GM19239 (cell line): Measurements from ENCODE around the gene NAALADL2.

Experiments used
- DNase-seq: peaks from one replicate; pipeline ENCODE4 v3.0.0; 2011; ENCODE audit warnings: low spot score; ENCODE audit not compliant: insufficient read length
- FAIRE-seq: peaks from 2 replicates; lab custom pipeline; 2011; peaks lifted over from hg19 to GRCh38; lab: Jason Lieb, UNC

The NAALADL2 gene

GRCh38 chr3:175836617-175837016 is 977.5 kb downstream of the NAALADL2 start:
- no peak for FAIRE-seq
- no peak for DNase-seq

- FAIRE-seq (no peak), DNase-seq (no peak)
Measured at GRCh38 chr3:175837962-175838361, 978.8 kb downstream of the NAALADL2 start.

- no peak for DNase-seq
- no peak for FAIRE-seq
Measured at GRCh38 chr3:175839366-175840005, 980.4 kb downstream of the NAALADL2 start.

DNA sequence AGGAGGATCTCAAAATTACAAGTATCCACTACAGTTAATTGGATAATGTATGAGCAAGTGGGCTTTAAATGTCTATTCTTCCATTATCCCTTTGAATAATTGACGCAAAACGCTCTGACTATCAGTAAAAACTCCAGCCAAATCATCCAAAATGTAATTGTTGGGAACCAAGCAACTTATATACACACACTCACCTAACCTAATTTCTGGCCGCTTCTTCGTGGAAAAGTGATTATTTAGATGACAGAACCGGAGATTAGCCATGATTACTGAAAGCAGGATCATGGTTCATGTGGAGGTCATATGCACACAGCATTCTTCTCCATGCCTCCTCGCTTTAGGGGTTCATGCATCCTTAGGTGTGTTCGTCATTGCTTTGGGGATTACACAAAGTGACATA is 992.4 kb downstream of the NAALADL2 start:
- DNase-seq (no peak), FAIRE-seq (no peak)

DNA sequence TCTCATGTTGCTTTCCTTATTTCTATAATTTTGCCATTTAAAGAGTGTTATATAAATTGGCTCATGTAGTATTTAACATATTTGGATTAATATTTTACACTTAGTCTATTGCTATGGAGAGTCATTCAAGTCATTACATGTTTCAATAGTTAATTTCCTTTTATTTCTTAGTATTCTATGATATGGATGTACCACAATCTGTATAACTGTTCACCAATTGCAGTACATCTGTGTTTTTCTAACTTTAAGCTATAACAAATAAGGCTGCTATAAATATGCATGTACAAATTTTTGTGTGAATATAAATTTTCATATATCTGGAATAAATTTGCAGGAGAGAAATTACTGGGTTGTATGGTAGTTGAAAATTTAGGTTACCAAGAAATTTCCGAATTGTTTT is 993.4 kb downstream of the NAALADL2 start:
- DNase-seq = no peak
- FAIRE-seq = no peak

DNA sequence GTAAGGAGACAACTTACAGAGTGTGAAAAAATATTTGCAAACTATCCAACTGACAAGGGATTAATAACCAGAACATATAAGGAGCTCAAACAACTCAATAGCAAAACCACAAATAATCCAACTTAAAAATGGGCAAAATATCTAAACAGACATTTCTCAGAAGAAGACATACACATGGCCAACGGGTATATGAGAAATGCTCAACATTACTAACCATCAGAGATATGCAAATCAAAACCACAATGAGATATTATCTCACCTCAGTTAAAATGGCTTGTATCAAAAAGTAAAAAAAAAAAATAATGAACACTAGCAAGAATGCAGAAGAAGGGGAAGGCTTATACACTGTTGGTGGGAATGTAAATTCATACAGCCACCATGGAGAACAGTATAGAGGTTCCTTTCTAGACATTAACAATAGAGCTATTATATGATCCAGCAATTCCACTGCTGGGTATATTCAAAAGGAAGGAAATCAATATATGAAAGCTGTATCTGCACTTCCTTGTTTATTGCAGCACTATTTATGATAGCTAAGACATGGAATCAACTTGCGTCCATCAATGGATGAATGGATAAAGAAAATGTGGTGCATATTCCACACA is 998.6 kb downstream of the NAALADL2 start:
- no peak for FAIRE-seq

More for the DNA sequence above, 998.6 kb downstream of the NAALADL2 start:
- DNase-seq = no peak
